ENCODE data around the gene ATAD3C. TPM values are rescaled to one million over a fixed set of nuclear protein-coding genes. Genes with fewer than 3 reads are reported as not detected.
A peak's percentile ranks its signal among the peaks of the same experiment; 100 is the strongest.
"Not testable (repeated sequence)": the region's sequence is repeated elsewhere in the genome, so short reads cannot be mapped to it uniquely, and the experiment has no call there.

Gene ATAD3C
- total and polyA plus RNA-seq, 12 donors: 0.11 to 2.2 (median 0.78) TPM

DNA sequence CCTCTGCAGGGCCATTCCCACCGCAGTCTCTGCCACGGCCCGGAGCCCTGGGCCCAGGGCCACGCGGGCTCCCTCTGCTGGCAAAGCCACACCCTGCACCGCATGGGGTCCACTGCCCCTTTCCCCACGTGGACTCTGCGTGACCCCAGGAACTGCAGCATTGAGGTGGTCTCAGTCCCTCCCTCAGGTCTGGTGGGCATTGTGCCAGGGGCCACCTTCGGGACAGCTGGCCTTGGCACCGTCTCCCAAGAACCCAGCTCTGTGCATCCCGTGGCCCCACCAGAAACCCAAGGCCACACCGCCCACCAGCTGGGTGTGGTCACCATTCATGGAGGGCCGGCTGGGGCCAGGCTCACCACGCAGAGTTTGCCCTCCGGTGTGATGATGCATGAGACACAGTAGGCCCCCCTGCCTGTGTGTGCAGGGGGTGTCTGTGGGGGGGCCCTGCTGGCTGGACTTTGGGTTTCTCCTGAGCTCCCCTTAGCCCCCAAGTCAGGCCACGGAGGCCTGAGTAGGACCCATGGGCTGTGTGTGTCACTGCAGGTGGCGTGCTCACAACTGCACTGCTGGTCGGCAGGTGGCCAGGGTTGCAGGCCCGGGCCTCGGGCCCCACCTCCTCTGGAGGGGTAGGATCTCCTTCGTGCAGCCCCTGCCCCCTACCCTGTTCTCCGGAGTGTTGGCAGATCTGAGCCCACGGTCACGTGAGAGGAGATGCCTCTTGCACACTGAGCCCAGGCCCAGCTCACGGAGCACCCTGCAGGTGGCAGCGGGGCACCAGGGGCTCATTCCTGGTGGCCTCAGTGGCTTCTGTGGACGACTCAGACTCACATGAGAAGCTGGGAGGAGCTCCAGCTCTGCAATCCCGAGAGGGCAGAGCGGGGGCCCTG, 8.2 kb upstream of the ATAD3C start:
- Histone ChIP-seq H3K4me3 (peak overlapping the region in 1 of 10 donors; percentile 21), H3K4me1 (peaks cover 8 to 32% (median 19%) of the 10 kb centered on the region in 9 donors), H3K36me3 (peaks cover 0 to 9% (median 0%) of the 10 kb centered on the region in 9 donors), H3K27ac (no peak overlapping the region), H3K9me3 (no peaks in the 10 kb centered on the region), H3K27me3 (peaks cover 0 to 24% (median 4%) of the 10 kb centered on the region in 7 donors)
- WGBS, 2 donors: 47% methylated on average over 29 of the region's 29 CpGs
- TF ChIP-seq, protein P1, sequence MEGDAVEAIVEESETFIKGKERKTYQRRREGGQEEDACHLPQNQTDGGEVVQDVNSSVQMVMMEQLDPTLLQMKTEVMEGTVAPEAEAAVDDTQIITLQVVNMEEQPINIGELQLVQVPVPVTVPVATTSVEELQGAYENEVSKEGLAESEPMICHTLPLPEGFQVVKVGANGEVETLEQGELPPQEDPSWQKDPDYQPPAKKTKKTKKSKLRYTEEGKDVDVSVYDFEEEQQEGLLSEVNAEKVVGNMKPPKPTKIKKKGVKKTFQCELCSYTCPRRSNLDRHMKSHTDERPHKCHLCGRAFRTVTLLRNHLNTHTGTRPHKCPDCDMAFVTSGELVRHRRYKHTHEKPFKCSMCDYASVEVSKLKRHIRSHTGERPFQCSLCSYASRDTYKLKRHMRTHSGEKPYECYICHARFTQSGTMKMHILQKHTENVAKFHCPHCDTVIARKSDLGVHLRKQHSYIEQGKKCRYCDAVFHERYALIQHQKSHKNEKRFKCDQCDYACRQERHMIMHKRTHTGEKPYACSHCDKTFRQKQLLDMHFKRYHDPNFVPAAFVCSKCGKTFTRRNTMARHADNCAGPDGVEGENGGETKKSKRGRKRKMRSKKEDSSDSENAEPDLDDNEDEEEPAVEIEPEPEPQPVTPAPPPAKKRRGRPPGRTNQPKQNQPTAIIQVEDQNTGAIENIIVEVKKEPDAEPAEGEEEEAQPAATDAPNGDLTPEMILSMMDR (IDR thresholded peaks at IDR 0.05): peak; percentile 80 to 95 (median 90)
- ATAC-seq (peak; percentile 68 to 85 (median 77)), DNase-seq (peak in 1 of 2 donors; percentile 72)
- intact Hi-C loops (cut with DNase I): loop anchor here in 3 of 10 donors (5.0 kb wide), 2 partner anchors 34 to 44 kb away; partner anchors contain the start of genes MRPL20 (in 2 of the 3) and CCNL2 (in 1 of the 3)

DNA sequence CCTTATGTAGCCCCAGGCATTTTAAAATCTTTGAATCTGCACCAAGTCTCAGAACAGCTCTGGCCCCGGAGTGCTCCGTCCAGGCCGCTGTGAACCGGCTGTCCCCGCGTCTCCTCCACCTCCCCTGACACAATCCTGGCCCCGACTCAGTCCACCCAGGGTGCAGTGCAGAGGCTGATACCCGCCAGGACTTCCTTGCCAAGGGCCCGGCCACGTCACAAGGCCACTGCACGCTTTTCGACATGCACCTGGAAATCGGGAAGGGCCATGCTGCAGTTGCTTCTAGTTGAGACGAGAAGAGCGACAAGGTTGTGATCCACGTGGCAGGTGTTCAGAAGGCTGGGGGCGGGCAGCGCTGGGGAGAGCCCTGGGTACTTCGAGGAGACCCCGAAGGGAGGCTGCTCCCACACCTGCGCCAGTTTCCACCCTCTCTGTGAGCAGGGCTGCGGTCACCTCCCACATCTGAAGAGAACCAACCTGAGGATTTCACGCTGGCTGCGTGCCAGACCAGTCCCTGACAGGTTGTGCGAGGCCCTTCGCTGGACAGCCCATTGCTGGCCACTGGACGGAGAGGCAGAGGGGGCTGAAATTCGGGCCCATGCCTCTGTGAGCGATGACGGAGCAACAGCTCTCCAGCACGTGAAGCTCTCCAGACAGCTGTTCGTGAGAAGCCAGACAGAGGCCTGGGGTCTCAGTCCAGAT, 7.3 kb upstream of the ATAD3C start:
- TF ChIP-seq, protein P1 (IDR thresholded peaks at IDR 0.05): no peak
- H3K27ac ChIP-seq: no peak overlapping the region
- DNase-seq (no peak), ATAC-seq (no peak)
- H3K4me1 ChIP-seq: peaks cover 0 to 23% (median 11%) of the 10 kb centered on the region in 9 donors
- peaks cover 0 to 9% (median 0%) of the 10 kb centered on the region in 9 donors for H3K36me3 ChIP-seq
- H3K27me3 ChIP-seq: peaks cover 0 to 15% (median 0%) of the 10 kb centered on the region in 7 donors
- intact Hi-C loops (cut with DNase I): loop anchor here in 3 of 10 donors (2.0 to 5.0 kb wide), 3 partner anchors 35 to 55 kb away; partner anchors contain the start of genes MRPL20 (in 2 of the 3) and CCNL2 (in 1 of the 3)
- H3K9me3 ChIP-seq: no peaks in the 10 kb centered on the region
- H3K4me3 ChIP-seq: no peak overlapping the region
- WGBS, 2 donors: 85 to 88% methylated on average over 32 of the region's 32 CpGs

DNA sequence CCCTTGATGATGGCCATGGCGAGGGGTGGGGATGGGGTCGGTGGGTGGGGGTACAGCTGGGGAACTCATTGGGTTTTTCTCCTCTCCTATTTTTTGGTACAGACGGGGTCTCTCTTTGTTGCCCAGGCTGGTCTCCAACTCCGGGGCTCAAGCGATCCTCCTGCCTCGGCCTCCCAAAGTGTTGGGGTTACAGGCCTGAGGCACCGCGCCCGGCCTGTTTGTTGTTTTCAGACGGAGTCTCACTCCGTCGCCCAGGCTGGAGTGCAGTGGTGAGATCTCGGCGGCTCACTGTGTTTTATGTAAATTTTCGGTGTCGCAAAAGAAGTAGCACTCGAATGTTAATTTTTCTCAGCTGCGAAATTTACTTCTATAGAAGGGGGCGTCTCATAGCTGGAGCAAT, 2.9 kb upstream of the ATAD3C start:
- H3K9me3 ChIP-seq; H3K36me3 ChIP-seq; DNase-seq; intact Hi-C loops (cut with DNase I); H3K4me3 ChIP-seq; H3K27ac ChIP-seq; H3K27me3 ChIP-seq; ATAC-seq; H3K4me1 ChIP-seq: not testable (repeated sequence)
- 95% methylated on average over 19 of the region's 19 CpGs for WGBS, 2 donors

DNA sequence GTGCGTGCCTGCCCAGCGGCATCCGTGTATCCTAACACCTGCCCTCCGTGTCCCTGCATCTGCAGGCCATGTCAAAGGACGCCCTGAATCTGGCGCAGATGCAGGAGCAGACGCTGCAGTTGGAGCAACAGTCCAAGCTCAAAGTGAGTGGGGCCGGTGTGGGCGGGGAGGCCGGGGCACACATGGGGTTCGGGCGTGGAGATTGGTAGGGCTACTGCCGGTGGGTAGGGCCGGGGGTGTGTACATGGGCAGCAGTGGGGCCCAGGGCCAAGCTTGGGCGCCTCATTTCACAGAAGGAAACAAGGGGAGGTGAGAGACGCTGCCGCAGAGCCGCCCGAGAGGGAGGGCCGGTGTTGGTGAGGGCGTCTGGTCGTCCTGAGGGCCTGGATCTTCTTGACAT, 1.1 kb downstream of the ATAD3C start:
- H3K27me3 ChIP-seq; ATAC-seq; H3K27ac ChIP-seq; DNase-seq; intact Hi-C loops (cut with DNase I); H3K9me3 ChIP-seq; H3K36me3 ChIP-seq; H3K4me1 ChIP-seq; H3K4me3 ChIP-seq: not testable (repeated sequence)
- WGBS, 2 donors: 83 to 85% methylated on average over 20 to 22 of the region's 22 CpGs

DNA sequence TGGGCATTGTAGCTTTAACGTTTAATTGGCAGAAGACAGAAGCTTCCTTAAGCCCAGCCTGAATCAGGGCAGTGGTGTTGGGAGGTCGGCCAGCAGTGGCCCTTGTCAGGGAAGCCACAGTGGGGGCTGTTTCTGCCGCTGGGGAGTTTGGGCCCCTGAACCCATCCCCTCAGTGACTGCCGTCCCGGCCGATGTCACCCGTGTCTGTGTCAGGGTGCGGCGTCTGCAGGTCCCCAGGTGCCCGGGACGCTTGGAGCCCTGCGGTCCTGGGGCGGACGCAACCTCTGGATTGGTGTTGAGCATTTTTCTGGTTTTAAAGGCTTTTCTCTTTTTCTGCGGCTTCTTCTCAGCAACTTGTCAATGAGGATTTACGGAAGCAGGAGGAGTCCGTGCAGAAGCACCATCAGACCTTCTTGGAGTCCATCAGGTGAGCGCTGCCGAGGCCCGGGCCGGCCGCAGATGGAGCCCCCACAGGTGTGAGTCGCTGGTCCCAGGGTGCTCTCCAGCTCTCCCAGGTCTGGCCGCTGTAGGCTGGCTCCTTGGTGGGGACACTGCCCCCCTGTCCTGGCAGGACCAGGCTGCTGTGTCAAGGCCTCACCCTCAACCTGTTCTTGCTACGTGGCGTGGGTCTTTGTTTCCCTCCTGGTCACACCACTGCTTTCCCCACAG, 2.3 kb downstream of the ATAD3C start:
- intact Hi-C loops (cut with DNase I): no loop called here
- no peaks in the 10 kb centered on the region for H3K27me3 ChIP-seq
- H3K4me3 ChIP-seq: no peak overlapping the region
- WGBS, 2 donors: 88 to 91% methylated on average over 26 of the region's 26 CpGs
- DNase-seq (no peak), ATAC-seq (no peak)
- H3K36me3 ChIP-seq: no peaks in the 10 kb centered on the region
- H3K27ac ChIP-seq: no peak overlapping the region
- no peaks in the 10 kb centered on the region for H3K4me1 ChIP-seq
- no peaks in the 10 kb centered on the region for H3K9me3 ChIP-seq
- TF ChIP-seq, protein P1 (IDR thresholded peaks at IDR 0.05): no peak

DNA sequence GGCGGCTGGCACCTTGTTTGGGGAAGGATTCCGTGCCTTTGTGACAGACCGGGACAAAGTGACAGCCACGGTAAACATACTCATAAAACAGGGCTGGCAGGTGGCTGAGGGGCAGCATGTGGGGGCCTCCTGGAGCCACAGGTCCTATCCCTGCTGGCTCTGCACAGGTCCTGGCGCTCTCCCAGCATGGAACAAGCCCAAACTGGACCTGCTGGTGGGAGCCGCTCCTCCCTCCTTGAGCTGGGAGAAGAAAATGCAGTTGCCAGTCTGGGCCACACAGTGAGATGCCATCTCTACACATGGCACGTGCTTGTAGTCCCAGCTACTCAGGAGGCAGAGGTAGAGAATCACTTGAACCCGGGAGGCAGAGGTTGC, 2.9 kb downstream of the ATAD3C start:
- H3K9me3 ChIP-seq; intact Hi-C loops (cut with DNase I); H3K27ac ChIP-seq; H3K36me3 ChIP-seq; ATAC-seq; H3K4me3 ChIP-seq; H3K27me3 ChIP-seq; H3K4me1 ChIP-seq; DNase-seq: not testable (repeated sequence)
- WGBS, 2 donors: 84 to 85% methylated on average over 8 of the region's 8 CpGs
